HG03175 (cell line): ENCODE measurements around the gene UBA6.

Source experiments
- ATAC-seq: cut with Tn5 transposase; IDR thresholded peaks from one replicate; pipeline ENCODE4 v1.9.1; 2021; ENCODE audit warnings: mild to moderate bottlenecking, moderate library complexity; ENCODE audit not compliant: unreplicated experiment

UBA6 gene

GRCh38 chr4:67581208-67581857 lies 119.6 kb downstream of the UBA6 start:
- no peak for ATAC-seq

- no peak for ATAC-seq
These were observed 120.4 kb downstream of the UBA6 start for GRCh38 chr4:67580577-67580976.

- peak; percentile 33 for ATAC-seq
These were observed 124.4 kb downstream of the UBA6 start for GRCh38 chr4:67576538-67576937.

- ATAC-seq, result no peak
These were observed 124.9 kb downstream of the UBA6 start for GRCh38 chr4:67576059-67576466.

GRCh38 chr4:67575232-67576058 lies 125.5 kb downstream of the UBA6 start:
- ATAC-seq, result peak; percentile 96

- ATAC-seq, result no peak
These were observed 127.8 kb downstream of the UBA6 start for GRCh38 chr4:67573193-67573592.

GRCh38 chr4:67571975-67572374 lies 129.0 kb downstream of the UBA6 start:
- no peak for ATAC-seq

- ATAC-seq, result no peak
These were observed 130.4 kb downstream of the UBA6 start for GRCh38 chr4:67570537-67570936.

DNA sequence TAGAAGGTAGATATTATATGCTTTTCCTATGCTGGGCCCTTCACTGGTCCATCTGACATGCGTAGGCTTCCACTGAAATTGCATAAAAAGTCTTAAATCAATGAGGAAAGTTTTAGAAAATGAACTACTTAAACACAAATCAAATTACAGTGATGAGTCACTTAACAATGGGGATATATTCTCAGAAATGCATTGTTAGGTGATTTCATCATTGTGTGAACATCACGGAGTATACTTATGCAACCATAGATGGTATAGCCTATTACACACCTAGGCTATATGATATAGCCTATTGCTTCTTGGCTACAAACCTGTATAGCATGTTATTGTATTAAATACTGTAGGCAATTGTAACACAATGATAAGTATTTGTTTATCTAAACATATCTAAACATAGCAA lies 132.1 kb downstream of the UBA6 start:
- ATAC-seq, result no peak

DNA sequence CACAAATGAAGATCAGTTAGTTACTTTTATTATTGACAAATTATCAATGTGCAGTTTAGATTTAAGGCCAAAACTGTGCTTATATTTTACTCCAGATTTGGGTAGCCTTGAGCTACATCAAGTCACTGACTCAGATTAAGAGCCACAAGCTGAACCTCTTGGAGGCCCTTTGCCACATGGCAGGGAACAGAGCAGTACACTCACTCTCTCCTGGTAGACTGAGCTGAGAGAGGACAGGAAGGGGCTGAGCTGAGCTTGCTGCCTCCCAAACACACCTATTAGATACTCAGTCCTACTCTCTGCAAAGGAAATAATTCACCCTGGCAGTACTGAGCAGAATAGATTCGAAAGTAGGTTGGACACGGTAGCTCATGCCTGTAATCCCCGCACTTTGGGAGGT lies 134.6 kb downstream of the UBA6 start:
- ATAC-seq, result no peak

DNA sequence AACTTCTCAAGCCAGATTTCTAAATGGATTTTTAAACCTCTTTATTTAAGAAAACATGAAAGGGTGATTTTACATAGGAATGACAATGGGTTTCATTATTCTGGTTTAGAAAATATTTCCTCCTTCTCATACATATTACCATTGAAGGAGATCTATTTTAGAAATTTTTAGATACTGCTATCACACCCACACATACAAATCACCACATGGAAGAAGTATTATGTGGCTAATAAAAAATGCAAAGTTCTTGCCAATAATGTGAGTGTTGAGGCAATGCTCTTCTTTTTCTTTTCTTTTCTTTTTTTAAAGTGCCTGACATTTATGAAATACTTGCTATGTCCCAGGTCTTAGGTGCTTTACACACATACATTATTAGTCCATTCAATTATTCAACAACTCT lies 135.7 kb downstream of the UBA6 start:
- no peak for ATAC-seq
